Prostate gland (tissue), 2 donors: ENCODE data around the gene SLC24A4. TPM values are rescaled to one million over a fixed set of nuclear protein-coding genes. Genes with fewer than 3 reads are reported as not detected.

Experiments
- DNase-seq: peaks from one replicate; pipeline ENCODE4 v3.0.0-alpha.2; 2019; ENCODE audit warnings: low spot score
- H3K27ac ChIP-seq, 2 donors: fragments of 200-600 bp; sonication (generic); 2 replicates each; pipeline ENCODE4 v1.5.1; 2017 to 2019
- H3K27me3 ChIP-seq: fragments of 200-600 bp; sonication (generic); replicated peaks from 2 replicates; pipeline ENCODE4 v1.5.1; 2019; ENCODE audit not compliant: insufficient read depth
- H3K36me3 ChIP-seq, 2 donors: fragments of 200-600 bp; sonication (generic); 1 replicate in 1 of 2; 2 replicates in 1 of 2; pipeline versions ENCODE4 v1.5.1 to v1.8.1; 2017 to 2019
- H3K4me1 ChIP-seq: fragments of 200-600 bp; sonication (generic); replicated peaks from 2 replicates; pipeline ENCODE4 v1.5.1; 2019
- H3K4me3 ChIP-seq, 2 donors: fragments of 200-600 bp; sonication (generic); 2 replicates each; pipeline ENCODE4 v1.5.1; 2017 to 2019
- H3K9me3 ChIP-seq: fragments of 200-600 bp; sonication (generic); 2 replicates; pipeline ENCODE4 v1.5.1; 2017
- POLR2A ChIP-seq: fragments of 450-650 bp; IDR thresholded peaks from one replicate; pipeline ENCODE4 v1.6.1; 2016; ENCODE audit warnings: antibody characterized with exemption, mild to moderate bottlenecking
- POLR2AphosphoS5 ChIP-seq: sonication (generic); formaldehyde crosslinking; IDR thresholded peaks from one replicate; pipeline ENCODE4 v1.6.1; 2017; ENCODE audit warnings: antibody characterized with exemption
- WGBS: methylation state at CpG from one replicate; pipeline ENCODE4 v1.1.5; 2018; 5-methylcytosine and 5-hydroxymethylcytosine counted together
- intact Hi-C: fragments of 100-400 bp; cut with DNase I; formaldehyde crosslinking; loops from one replicate; pipeline ENCODE4 v1.14.2; 2022
- total RNA-seq, 2 donors: library from RNA; depleted of rRNA; stranded (reverse); fragments of >200 nt; gene quantifications; one replicate each; pipeline ENCODE4 v1.1.0, GENCODE V29; 2016
- TF ChIP-seq, protein P1 (sequence below), 4 experiments: fragments of 200-600 bp in 2 of 4; fragments of 450-650 bp in 2 of 4; sonication (generic) in 2 of 4; IDR thresholded peaks; 1 replicate in 3 of 4; 2 replicates in 1 of 4; pipeline ENCODE4 v1.5.1; 2016 to 2019; ENCODE audit warnings: antibody characterized with exemption in 4 of 4, mild to moderate bottlenecking in 2 of 4, moderate library complexity in 2 of 4

Gene SLC24A4
- total RNA-seq, 2 donors from 2014 or later = 0.82 to 7.2 TPM

DNA sequence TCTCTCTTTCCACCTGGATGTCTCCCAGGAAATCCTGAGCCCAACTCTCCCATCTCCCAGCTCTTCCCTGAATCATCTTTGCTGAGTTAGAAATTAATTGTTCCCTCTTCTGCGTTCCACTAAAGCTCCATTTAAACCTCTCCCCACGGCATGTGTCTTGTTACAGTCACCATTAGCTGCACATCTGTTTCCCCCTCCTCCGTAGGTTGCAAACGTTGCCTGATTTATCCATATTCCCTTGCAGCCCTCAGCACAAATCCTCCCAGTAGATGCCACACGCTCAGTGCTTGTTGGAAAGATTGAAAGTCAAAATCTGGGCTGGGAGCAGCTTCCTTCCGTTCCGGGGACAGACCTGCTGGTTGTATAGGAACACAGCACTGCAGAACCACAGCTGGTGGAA, 90.4 kb downstream of the SLC24A4 start:
- no peaks in the 10 kb centered on the region for H3K36me3 ChIP-seq
- no peaks in the 10 kb centered on the region for H3K27me3 ChIP-seq
- TF ChIP-seq, protein P1, sequence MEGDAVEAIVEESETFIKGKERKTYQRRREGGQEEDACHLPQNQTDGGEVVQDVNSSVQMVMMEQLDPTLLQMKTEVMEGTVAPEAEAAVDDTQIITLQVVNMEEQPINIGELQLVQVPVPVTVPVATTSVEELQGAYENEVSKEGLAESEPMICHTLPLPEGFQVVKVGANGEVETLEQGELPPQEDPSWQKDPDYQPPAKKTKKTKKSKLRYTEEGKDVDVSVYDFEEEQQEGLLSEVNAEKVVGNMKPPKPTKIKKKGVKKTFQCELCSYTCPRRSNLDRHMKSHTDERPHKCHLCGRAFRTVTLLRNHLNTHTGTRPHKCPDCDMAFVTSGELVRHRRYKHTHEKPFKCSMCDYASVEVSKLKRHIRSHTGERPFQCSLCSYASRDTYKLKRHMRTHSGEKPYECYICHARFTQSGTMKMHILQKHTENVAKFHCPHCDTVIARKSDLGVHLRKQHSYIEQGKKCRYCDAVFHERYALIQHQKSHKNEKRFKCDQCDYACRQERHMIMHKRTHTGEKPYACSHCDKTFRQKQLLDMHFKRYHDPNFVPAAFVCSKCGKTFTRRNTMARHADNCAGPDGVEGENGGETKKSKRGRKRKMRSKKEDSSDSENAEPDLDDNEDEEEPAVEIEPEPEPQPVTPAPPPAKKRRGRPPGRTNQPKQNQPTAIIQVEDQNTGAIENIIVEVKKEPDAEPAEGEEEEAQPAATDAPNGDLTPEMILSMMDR (IDR thresholded peaks at IDR 0.05) = no peak
- TF ChIP-seq POLR2A (no peak), POLR2AphosphoS5 (no peak)
- no peak overlapping the region for H3K27ac ChIP-seq
- H3K4me3 ChIP-seq = no peak overlapping the region
- intact Hi-C loops = no loop called here
- DNase-seq = no peak
- H3K4me1 ChIP-seq = no peaks in the 10 kb centered on the region
- 57% methylated on average over 7 of the region's 7 CpGs for WGBS
- no peaks in the 10 kb centered on the region for H3K9me3 ChIP-seq

DNA sequence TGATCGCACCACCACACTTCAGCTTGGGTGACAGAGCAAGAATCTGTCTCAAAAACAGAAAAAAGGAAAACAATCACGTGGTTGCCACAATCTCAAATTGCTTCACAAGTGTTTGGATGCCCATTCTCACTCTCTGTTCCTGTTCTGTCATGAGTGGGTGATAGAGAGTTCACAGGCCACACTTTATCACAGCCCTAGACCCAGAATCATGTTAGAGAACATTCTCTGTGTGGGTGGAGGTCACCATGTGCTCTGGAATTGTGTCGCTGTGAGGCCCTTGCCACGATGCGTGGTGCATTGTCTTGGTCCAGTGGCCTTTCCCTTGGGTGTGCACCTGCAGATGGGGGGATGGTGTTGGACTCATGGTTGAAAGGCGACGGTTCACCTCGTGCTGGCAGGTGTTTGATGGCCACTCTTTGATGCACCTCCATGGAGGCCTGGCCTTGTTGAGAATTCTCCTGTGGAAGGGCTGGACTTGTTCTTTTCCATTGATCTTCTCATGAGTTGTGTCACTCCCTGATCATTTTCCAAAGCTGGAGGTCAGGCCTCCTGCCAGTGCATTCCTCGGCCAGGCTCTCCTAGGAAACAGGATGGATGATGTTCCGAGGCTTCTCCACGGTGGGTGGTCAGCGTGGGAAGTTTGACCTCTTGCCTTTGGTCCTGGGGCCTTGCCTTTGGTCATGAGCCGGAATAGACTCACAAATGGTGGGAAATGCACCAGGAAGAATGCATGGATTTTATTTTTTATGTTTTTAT, 91.9 kb downstream of the SLC24A4 start:
- no peak for DNase-seq
- Histone ChIP-seq H3K27ac (no peak overlapping the region), H3K27me3 (no peaks in the 10 kb centered on the region), H3K4me3 (no peak overlapping the region), H3K36me3 (no peaks in the 10 kb centered on the region), H3K4me1 (no peaks in the 10 kb centered on the region), H3K9me3 (no peaks in the 10 kb centered on the region)
- intact Hi-C loops = no loop called here
- WGBS = 78% methylated on average over 13 of the region's 13 CpGs
- TF ChIP-seq POLR2A (no peak), POLR2AphosphoS5 (no peak)
- TF ChIP-seq, protein P1 (IDR thresholded peaks at IDR 0.05) = no peak

DNA sequence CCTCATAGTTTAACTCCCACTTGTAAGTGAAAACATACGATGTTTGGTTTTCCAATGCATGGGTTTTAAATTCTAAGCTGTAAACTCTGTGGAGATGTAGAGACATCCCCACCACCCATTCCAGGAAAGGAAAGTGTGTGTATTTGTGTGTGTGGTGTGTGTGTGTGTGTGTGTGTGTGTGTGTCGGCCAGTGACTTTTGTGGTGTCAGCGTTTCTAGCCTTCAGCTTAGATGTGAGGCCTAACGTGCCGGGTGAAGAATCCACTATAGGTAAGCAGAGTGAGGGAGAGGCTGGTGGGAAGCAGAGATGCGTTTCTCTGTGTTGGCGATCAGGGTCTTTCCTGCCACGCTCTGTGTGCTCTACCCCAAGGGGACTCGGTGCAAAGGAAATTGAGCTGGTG, 93.0 kb downstream of the SLC24A4 start:
- 88% methylated on average over 9 of the region's 9 CpGs for WGBS
- no peak for DNase-seq
- Histone ChIP-seq H3K9me3 (no peaks in the 10 kb centered on the region), H3K4me3 (no peak overlapping the region), H3K27me3 (no peaks in the 10 kb centered on the region), H3K27ac (no peak overlapping the region), H3K4me1 (no peaks in the 10 kb centered on the region), H3K36me3 (no peaks in the 10 kb centered on the region)
- intact Hi-C loops = no loop called here
- TF ChIP-seq, protein P1 (IDR thresholded peaks at IDR 0.05) = no peak
- TF ChIP-seq POLR2A (no peak), POLR2AphosphoS5 (no peak)

DNA sequence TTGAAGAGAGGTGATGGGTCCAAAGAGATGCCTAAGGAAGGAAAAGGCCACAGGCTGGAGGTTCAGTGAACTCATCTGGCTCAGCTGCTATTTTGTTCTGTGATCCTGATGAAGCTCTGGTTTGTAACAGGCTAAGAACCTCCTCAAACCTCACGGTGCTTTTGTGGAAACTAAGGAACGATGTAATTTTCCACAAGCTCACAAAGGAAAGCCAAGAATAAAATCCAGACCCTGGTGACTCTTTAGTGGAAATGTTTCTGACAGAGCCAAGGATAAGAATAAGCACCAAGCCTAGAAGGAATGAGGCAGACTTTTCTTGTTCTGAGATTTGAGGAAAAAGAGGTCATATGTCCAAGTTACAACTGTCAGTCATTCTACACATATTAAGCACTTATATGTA, 93.6 kb downstream of the SLC24A4 start:
- Histone ChIP-seq H3K9me3 (no peaks in the 10 kb centered on the region), H3K27me3 (no peaks in the 10 kb centered on the region), H3K27ac (no peak overlapping the region), H3K4me3 (no peak overlapping the region), H3K36me3 (no peaks in the 10 kb centered on the region), H3K4me1 (no peaks in the 10 kb centered on the region)
- intact Hi-C loops = no loop called here
- WGBS = 87% methylated on average over 2 of the region's 2 CpGs
- DNase-seq = no peak
- no peak for TF ChIP-seq POLR2A
- TF ChIP-seq, protein P1 (IDR thresholded peaks at IDR 0.05) = no peak
- TF ChIP-seq POLR2AphosphoS5 = no peak

DNA sequence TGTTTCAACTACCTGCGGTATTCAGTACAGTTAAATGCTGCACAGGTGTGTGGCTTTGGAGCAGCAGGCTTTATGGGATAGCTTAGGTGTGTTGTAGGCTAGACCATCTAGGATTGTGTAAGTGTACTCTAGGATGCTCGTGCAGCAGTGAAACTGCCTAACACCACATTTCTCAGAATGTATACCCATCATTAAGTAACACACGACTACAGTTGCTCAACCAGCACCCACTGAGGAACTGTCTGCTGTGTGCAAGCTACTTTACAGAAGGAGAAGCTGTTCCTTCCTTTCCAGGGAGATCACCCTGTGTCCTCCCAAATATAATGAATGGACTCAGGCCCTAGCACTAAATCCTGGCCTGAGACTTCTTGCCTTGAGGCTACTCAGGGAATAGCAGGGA, 94.8 kb downstream of the SLC24A4 start:
- no peak for DNase-seq
- Histone ChIP-seq H3K27me3 (no peaks in the 10 kb centered on the region), H3K36me3 (no peaks in the 10 kb centered on the region), H3K9me3 (no peaks in the 10 kb centered on the region), H3K4me1 (no peaks in the 10 kb centered on the region), H3K27ac (no peak overlapping the region), H3K4me3 (no peak overlapping the region)
- intact Hi-C loops = no loop called here
- WGBS = 88% methylated on average over 3 of the region's 3 CpGs
- no peak for TF ChIP-seq POLR2A
- TF ChIP-seq POLR2AphosphoS5 = no peak
- TF ChIP-seq, protein P1 (IDR thresholded peaks at IDR 0.05) = no peak
